ENCODE data around the gene PLCD1. TPM values are rescaled to one million over a fixed set of nuclear protein-coding genes. Genes with fewer than 3 reads are reported as not detected.

PLCD1 gene
- total and polyA plus RNA-seq, 8 donors, result 7.5 to 15.6 (median 10.1) TPM

DNA sequence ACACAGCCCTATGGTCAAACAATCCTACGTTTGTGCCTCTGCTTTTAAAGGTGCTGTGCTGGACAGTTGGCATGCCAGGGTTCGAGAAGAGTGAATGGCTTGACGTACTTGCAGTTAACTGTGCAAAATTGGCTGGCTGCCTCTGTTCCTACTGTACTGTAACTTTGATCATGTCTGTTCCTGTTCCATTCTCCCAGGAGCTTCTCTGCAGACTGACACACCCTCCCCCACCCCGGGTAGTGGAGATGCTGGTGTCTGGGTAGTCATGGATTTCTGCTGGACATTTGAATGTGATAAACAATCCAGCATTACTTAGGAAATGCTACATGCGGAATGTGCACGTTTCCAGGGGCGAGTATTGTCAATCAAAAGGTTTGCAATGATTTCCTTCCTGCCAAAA, 45.4 kb downstream of the PLCD1 start:
- 72 to 75% methylated on average over 7 of the region's 7 CpGs for WGBS, 2 donors
- intact Hi-C loops (cut with DNase I), result no loop called here
- FAIRE-seq (no peak), ATAC-seq (no peak), DNase-seq (peak in 1 of 6 donors; percentile 6)
- H3K4me3 ChIP-seq, result no peak overlapping the region
- H3K4me1 ChIP-seq, result peaks cover 25 to 28% (median 26%) of the 10 kb centered on the region in 3 donors
- H3K27me3 ChIP-seq, result no peaks in the 10 kb centered on the region
- TF ChIP-seq, protein P1, sequence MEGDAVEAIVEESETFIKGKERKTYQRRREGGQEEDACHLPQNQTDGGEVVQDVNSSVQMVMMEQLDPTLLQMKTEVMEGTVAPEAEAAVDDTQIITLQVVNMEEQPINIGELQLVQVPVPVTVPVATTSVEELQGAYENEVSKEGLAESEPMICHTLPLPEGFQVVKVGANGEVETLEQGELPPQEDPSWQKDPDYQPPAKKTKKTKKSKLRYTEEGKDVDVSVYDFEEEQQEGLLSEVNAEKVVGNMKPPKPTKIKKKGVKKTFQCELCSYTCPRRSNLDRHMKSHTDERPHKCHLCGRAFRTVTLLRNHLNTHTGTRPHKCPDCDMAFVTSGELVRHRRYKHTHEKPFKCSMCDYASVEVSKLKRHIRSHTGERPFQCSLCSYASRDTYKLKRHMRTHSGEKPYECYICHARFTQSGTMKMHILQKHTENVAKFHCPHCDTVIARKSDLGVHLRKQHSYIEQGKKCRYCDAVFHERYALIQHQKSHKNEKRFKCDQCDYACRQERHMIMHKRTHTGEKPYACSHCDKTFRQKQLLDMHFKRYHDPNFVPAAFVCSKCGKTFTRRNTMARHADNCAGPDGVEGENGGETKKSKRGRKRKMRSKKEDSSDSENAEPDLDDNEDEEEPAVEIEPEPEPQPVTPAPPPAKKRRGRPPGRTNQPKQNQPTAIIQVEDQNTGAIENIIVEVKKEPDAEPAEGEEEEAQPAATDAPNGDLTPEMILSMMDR (IDR thresholded peaks at IDR 0.05), result no peak
- H3K9me3 ChIP-seq, result no peaks in the 10 kb centered on the region
- H3K27ac ChIP-seq, result no peak overlapping the region
- H3K36me3 ChIP-seq, result peaks cover 0 to 5% (median 0%) of the 10 kb centered on the region in 3 donors

DNA sequence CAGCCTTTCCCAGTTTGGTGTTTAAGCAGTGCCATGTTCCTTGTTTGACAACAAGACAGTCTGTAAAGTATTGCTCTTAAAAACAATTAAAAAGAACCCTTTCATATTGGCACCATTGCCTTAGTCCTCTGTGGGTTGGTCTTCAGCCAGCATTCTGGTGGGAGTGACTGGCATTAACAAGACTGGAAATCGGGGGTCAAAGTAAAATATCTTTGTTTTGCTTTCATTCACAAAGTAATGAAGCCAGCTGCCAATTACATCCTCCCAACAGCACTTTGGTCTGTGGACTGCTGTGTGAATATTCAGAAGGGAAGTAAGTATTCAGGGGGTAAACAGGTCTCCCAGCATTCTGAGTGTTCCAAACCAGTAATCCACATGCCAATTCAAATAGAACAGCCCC, 47.1 kb downstream of the PLCD1 start:
- ATAC-seq (no peak), DNase-seq (no peak), FAIRE-seq (no peak)
- Histone ChIP-seq H3K4me3 (no peak overlapping the region), H3K27ac (no peak overlapping the region), H3K36me3 (peaks cover 0 to 5% (median under 1%) of the 10 kb centered on the region in 3 donors), H3K4me1 (peaks cover 23 to 24% (median 23%) of the 10 kb centered on the region in 3 donors), H3K27me3 (no peaks in the 10 kb centered on the region), H3K9me3 (no peaks in the 10 kb centered on the region)
- TF ChIP-seq, protein P1 (IDR thresholded peaks at IDR 0.05), result no peak
- intact Hi-C loops (cut with DNase I), result no loop called here
- 50 to 57% methylated on average over 1 of the region's 1 CpG for WGBS, 2 donors

DNA sequence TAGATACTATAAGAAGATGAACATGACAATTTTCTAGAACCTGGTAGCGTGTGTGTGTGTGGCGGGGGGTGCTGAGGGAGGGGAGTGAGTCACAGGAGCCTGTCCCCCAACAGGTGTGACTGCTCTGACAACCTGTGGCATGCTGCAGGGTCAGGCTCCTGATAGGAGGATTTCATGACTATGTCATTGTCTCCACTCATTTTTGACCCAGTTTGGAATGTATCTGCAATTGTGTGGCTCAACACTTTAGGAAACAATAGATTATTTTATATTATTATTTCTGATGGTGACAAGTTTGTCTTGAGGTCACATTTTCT, 48.1 kb downstream of the PLCD1 start:
- no peak for ATAC-seq
- WGBS, 2 donors, result 82 to 98% methylated on average over 2 of the region's 2 CpGs
- Histone ChIP-seq H3K36me3 (peaks cover 0 to 6% (median 5%) of the 10 kb centered on the region in 3 donors), H3K9me3 (no peaks in the 10 kb centered on the region), H3K4me1 (peaks cover 13 to 15% (median 15%) of the 10 kb centered on the region in 3 donors), H3K4me3 (no peak overlapping the region), H3K27me3 (no peaks in the 10 kb centered on the region), H3K27ac (no peak overlapping the region)
- TF ChIP-seq, protein P1 (IDR thresholded peaks at IDR 0.05), result no peak
- no peak for FAIRE-seq
- no peak for DNase-seq
- intact Hi-C loops (cut with DNase I), result no loop called here

DNA sequence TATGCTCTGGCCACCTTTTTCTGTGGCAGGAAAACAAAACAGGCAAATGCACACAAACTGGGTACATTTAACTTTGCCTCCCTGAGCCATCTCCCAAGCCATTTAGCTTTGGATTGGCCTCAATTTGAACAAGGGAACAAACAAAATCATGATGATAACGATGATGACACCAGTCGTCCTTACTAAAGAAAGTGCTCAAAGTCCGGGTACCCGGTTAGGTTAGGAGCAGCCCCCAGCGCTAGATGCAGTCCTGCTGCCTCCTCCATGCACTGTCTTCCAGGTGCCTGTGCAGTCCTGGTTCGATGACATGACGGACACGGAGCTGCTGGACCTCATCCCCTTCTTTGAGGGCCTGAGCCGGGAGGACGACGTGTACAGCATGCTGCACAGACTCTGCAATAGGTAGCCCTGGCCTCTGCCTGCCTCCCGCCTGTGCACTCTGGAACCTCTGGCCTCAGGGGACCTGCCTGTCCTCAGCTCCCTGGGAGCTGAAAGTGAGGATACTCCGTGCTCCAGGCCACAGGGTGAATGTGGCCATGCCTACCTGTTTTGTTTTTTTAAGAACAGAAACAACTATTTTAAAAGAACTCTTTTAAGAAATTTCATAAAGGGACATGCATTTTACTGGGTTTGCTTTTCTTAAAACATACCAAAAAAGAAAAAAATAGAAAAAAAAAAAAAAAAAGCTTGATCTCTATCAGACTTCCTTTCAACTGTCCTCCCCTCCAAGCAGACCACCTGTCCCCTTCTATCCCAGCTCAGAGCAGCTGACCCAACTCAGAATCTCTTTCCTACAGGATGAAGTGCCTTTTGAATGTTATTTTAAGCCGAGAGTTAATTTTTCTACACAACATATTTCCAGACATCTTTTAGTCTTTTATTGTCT, 48.7 kb downstream of the PLCD1 start:
- no peak overlapping the region for H3K4me3 ChIP-seq
- peaks cover 0 to 6% (median 5%) of the 10 kb centered on the region in 3 donors for H3K36me3 ChIP-seq
- ATAC-seq, result no peak
- intact Hi-C loops (cut with DNase I), result no loop called here
- no peak for FAIRE-seq
- WGBS, 2 donors, result 89 to 90% methylated on average over 14 of the region's 14 CpGs
- no peak overlapping the region for H3K27ac ChIP-seq
- DNase-seq, result no peak
- H3K27me3 ChIP-seq, result no peaks in the 10 kb centered on the region
- peaks cover 7 to 10% (median 9%) of the 10 kb centered on the region in 3 donors for H3K4me1 ChIP-seq
- TF ChIP-seq, protein P1 (IDR thresholded peaks at IDR 0.05), result no peak
- no peaks in the 10 kb centered on the region for H3K9me3 ChIP-seq
